H1 (cell line): Measurements from ENCODE around the gene INIP. TPM values are rescaled to one million over a fixed set of nuclear protein-coding genes. Genes with fewer than 3 reads are reported as not detected.

ENCODE experiments used
- CTCF ChIA-PET: fragments of 300-600 bp; sonication (Branson Sonifier 250); formaldehyde crosslinking; loops from one replicate; lab custom pipeline; 2021; ENCODE audit not compliant: partially characterized antibody; lab: Charles Lee
- POLR2A ChIA-PET: fragments of 300-600 bp; sonication (Branson Sonifier 250); formaldehyde crosslinking; loops from one replicate; lab custom pipeline; 2021; ENCODE audit warnings: inconsistent platforms; ENCODE audit not compliant: partially characterized antibody; lab: Charles Lee
- DNase-seq, 2 experiments: peaks; one replicate each; pipeline versions ENCODE4 v3.0.0 to v3.0.0-alpha.2; 2010 to 2022; ENCODE audit warnings: low spot score in 2 of 2, low read depth in 1 of 2, mixed read lengths in 1 of 2
- FAIRE-seq: peaks from 2 replicates; lab custom pipeline; 2011; peaks lifted over from hg19 to GRCh38; lab: Jason Lieb, UNC
- H2AFZ ChIP-seq: 2 replicates; pipeline ENCODE4 v1.8.1; 2012; ENCODE audit warnings: low read length, inconsistent platforms
- H2AK5ac ChIP-seq: 2 replicates; pipeline ENCODE4 v1.6.1; 2013; ENCODE audit warnings: low read depth, low read length
- H2BK120ac ChIP-seq: replicated peaks from 2 replicates; pipeline ENCODE3; 2013; ENCODE audit warnings: low read depth, low read length, inconsistent platforms
- H2BK12ac ChIP-seq: 2 replicates; pipeline ENCODE4 v1.6.1; 2013; ENCODE audit warnings: low read depth, low read length
- H2BK15ac ChIP-seq: 2 replicates; pipeline ENCODE4 v1.6.1; 2013; ENCODE audit warnings: low read length
- H2BK20ac ChIP-seq: 2 replicates; pipeline ENCODE4 v1.6.1; 2013; ENCODE audit warnings: low read length
- H2BK5ac ChIP-seq: 2 replicates; pipeline ENCODE4 v1.6.1; 2013; ENCODE audit warnings: low read depth, low read length
- H3K14ac ChIP-seq: 2 replicates; pipeline ENCODE4 v1.6.1; 2013; ENCODE audit warnings: inconsistent platforms; ENCODE audit not compliant: insufficient read length
- H3K18ac ChIP-seq: 2 replicates; pipeline ENCODE4 v1.6.1; 2013; ENCODE audit warnings: low read length; ENCODE audit errors: extremely low read depth
- H3K23ac ChIP-seq: 2 replicates; pipeline ENCODE4 v1.6.1; 2013; ENCODE audit warnings: inconsistent platforms; ENCODE audit not compliant: insufficient read length
- H3K23me2 ChIP-seq: 2 replicates; pipeline ENCODE4 v1.6.1; 2013; ENCODE audit warnings: low read depth, low read length
- H3K27ac ChIP-seq: 2 replicates; pipeline ENCODE4 v1.6.1; 2011; ENCODE audit warnings: low read depth, low read length, inconsistent platforms
- H3K27me3 ChIP-seq, 4 experiments: replicated peaks in 1 of 4; 1 replicate in 1 of 4; 2 replicates in 3 of 4; pipeline versions ENCODE4 v1.6.1 to v1.8.1; 2011 to 2013; ENCODE audit warnings: low read length in 3 of 4, mild to moderate bottlenecking in 3 of 4, inconsistent platforms in 2 of 4, mixed read lengths in 2 of 4, moderate library complexity in 1 of 4; ENCODE audit not compliant: control insufficient read depth in 3 of 4, insufficient read depth in 3 of 4; ENCODE audit errors: extremely low read depth in 1 of 4
- H3K36me3 ChIP-seq, 4 experiments: 2 replicates each; pipeline versions ENCODE4 v1.6.1 to v1.8.1; 2011 to 2013; ENCODE audit warnings: mild to moderate bottlenecking in 4 of 4, low read length in 3 of 4, moderate library complexity in 2 of 4, control low read depth in 1 of 4, inconsistent platforms in 1 of 4; ENCODE audit not compliant: insufficient read depth in 4 of 4, control insufficient read depth in 2 of 4
- H3K4ac ChIP-seq: replicated peaks from 2 replicates; pipeline ENCODE3; 2013; ENCODE audit warnings: low read length, low read depth, mixed read lengths, inconsistent platforms; ENCODE audit not compliant: insufficient read length
- H3K4me1 ChIP-seq, 4 experiments: replicated peaks in 1 of 4; 1 replicate in 1 of 4; 2 replicates in 3 of 4; pipeline versions ENCODE4 v1.6.1 to v1.8.1; 2011 to 2013; ENCODE audit warnings: low read length in 3 of 4, inconsistent platforms in 2 of 4, mixed read lengths in 1 of 4; ENCODE audit not compliant: insufficient read depth in 4 of 4, control insufficient read depth in 3 of 4
- H3K4me2 ChIP-seq, 2 experiments: 2 replicates each; pipeline versions ENCODE4 v1.6.1 to v1.8.1; 2011 to 2013; ENCODE audit warnings: low read depth in 2 of 2, low read length in 2 of 2, control low read depth in 1 of 2, inconsistent platforms in 1 of 2, mild to moderate bottlenecking in 1 of 2; ENCODE audit not compliant: insufficient read depth in 1 of 2
- H3K4me3 ChIP-seq, 4 experiments: fragments of 200-600, 300-600 bp in 1 of 4; sonication (generic), shearing (Covaris generic), sonication (Bioruptor Twin) in 1 of 4; 2 replicates each; pipeline versions ENCODE4 v1.5.1 to v1.8.1; 2011 to 2016; ENCODE audit warnings: low read length in 4 of 4, low read depth in 3 of 4, control low read depth in 2 of 4, inconsistent platforms in 2 of 4, mild to moderate bottlenecking in 2 of 4, mixed read lengths in 1 of 4, moderate library complexity in 1 of 4; ENCODE audit not compliant: insufficient read depth in 2 of 4; ENCODE audit errors: extremely low read depth in 1 of 4
- H3K56ac ChIP-seq: replicated peaks from 2 replicates; pipeline ENCODE3; 2013; ENCODE audit warnings: low read depth, mild to moderate bottlenecking, mixed read lengths, low read length, inconsistent platforms; ENCODE audit not compliant: insufficient read length
- H3K79me1 ChIP-seq: 2 replicates; pipeline ENCODE4 v1.6.1; 2013; ENCODE audit warnings: low read depth, low read length, control low read depth
- H3K79me2 ChIP-seq, 2 experiments: 2 replicates each; pipeline versions ENCODE4 v1.6.1 to v1.8.1; 2012 to 2013; ENCODE audit warnings: low read length in 2 of 2, mild to moderate bottlenecking in 2 of 2, inconsistent platforms in 1 of 2; ENCODE audit not compliant: insufficient read depth in 2 of 2, control insufficient read depth in 1 of 2
- H3K9ac ChIP-seq, 4 experiments: replicated peaks in 1 of 4; 1 replicate in 1 of 4; 2 replicates in 3 of 4; pipeline versions ENCODE4 v1.6.1 to v1.8.1; 2011 to 2013; ENCODE audit warnings: low read depth in 3 of 4, low read length in 3 of 4, control low read depth in 2 of 4, mild to moderate bottlenecking in 2 of 4, moderate library complexity in 2 of 4, inconsistent platforms in 1 of 4; ENCODE audit errors: extremely low read depth in 1 of 4
- H3K9me3 ChIP-seq, 2 experiments: 2 replicates each; pipeline versions ENCODE4 v1.6.1 to v1.8.1; 2012 to 2013; ENCODE audit warnings: mild to moderate bottlenecking in 2 of 2, moderate library complexity in 2 of 2, control low read depth in 1 of 2, inconsistent platforms in 1 of 2, low read depth in 1 of 2, low read length in 1 of 2, mixed read lengths in 1 of 2; ENCODE audit not compliant: insufficient read depth in 2 of 2
- H4K20me1 ChIP-seq, 2 experiments: replicated peaks in 1 of 2; 2 replicates each; pipeline versions ENCODE3 to v1.8.1; 2011 to 2013; ENCODE audit warnings: inconsistent platforms in 2 of 2, low read length in 2 of 2, mild to moderate bottlenecking in 1 of 2; ENCODE audit not compliant: insufficient read depth in 2 of 2, control insufficient read depth in 1 of 2
- H4K5ac ChIP-seq: 2 replicates; pipeline ENCODE4 v1.6.1; 2013; ENCODE audit warnings: low read length, low read depth, mixed read lengths, inconsistent platforms; ENCODE audit not compliant: insufficient read length
- H4K8ac ChIP-seq: 2 replicates; pipeline ENCODE4 v1.8.0; 2013; ENCODE audit warnings: mild to moderate bottlenecking, moderate library complexity, low read length, inconsistent platforms; ENCODE audit not compliant: insufficient read depth; ENCODE audit errors: extremely low read depth
- H4K91ac ChIP-seq: replicated peaks from 2 replicates; pipeline ENCODE3; 2013; ENCODE audit warnings: low read length, mixed read lengths, inconsistent platforms; ENCODE audit not compliant: insufficient read length
- ATF3 ChIP-seq: IDR thresholded peaks from 2 replicates; pipeline ENCODE4 v1.6.1; 2011; ENCODE audit warnings: low read depth, mild to moderate bottlenecking, low read length; ENCODE audit not compliant: insufficient read depth
- BACH1 ChIP-seq: IDR thresholded peaks from 2 replicates; pipeline ENCODE4 v1.6.1; 2012; ENCODE audit warnings: low read length, improper control_type of control experiment
- CEBPB ChIP-seq: IDR thresholded peaks from 2 replicates; pipeline ENCODE4 v1.6.1; 2012; ENCODE audit warnings: low read depth, low read length
- CREB1 ChIP-seq: IDR thresholded peaks from 2 replicates; pipeline ENCODE4 v1.6.1; 2012; ENCODE audit warnings: inconsistent platforms
- CTBP2 ChIP-seq: IDR thresholded peaks from 2 replicates; pipeline ENCODE4 v1.7.0; 2011; ENCODE audit warnings: borderline replicate concordance, mild to moderate bottlenecking, moderate library complexity, mixed read lengths, low read length; ENCODE audit not compliant: insufficient read depth, insufficient read length
- EZH2 ChIP-seq: fragments of 200-600 bp; sonication (generic); IDR thresholded peaks from 2 replicates; pipeline ENCODE4 v1.7.1; 2012; ENCODE audit warnings: low read depth, mild to moderate bottlenecking, moderate library complexity, low read length, inconsistent platforms; ENCODE audit not compliant: severe bottlenecking
- GABPA ChIP-seq: IDR thresholded peaks from 2 replicates; pipeline ENCODE4 v1.6.1; 2011; ENCODE audit warnings: mild to moderate bottlenecking, low read length, moderate library complexity, borderline replicate concordance; ENCODE audit not compliant: insufficient read depth
- JUN ChIP-seq: IDR thresholded peaks from 2 replicates; pipeline ENCODE4 v1.6.1; 2011; ENCODE audit warnings: low read depth, mild to moderate bottlenecking, improper control_type of control experiment, low read length
- KDM1A ChIP-seq: fragments of 200-600, 300-600 bp; sonication (generic); IDR thresholded peaks from 2 replicates; pipeline ENCODE4 v1.7.1; 2016; ENCODE audit warnings: mild to moderate bottlenecking, low read length, borderline replicate concordance
- MAX ChIP-seq: IDR thresholded peaks from 2 replicates; pipeline ENCODE4 v1.6.1; 2012; ENCODE audit warnings: inconsistent platforms
- PHF8 ChIP-seq: fragments of 200-600 bp; sonication (generic); conservative IDR thresholded peaks from 2 replicates; pipeline ENCODE4 v1.7.1; 2012; ENCODE audit warnings: low read depth, mild to moderate bottlenecking, inconsistent platforms, low read length, moderate library complexity
- POU5F1 ChIP-seq: IDR thresholded peaks from 2 replicates; pipeline ENCODE4 v1.6.1; 2011; ENCODE audit warnings: low read depth, mild to moderate bottlenecking, low read length, moderate library complexity
- RFX5 ChIP-seq: IDR thresholded peaks from 2 replicates; pipeline ENCODE4 v1.6.1; 2011; ENCODE audit warnings: low read depth, low read length, improper control_type of control experiment, borderline replicate concordance
- SIX5 ChIP-seq: IDR thresholded peaks from 2 replicates; pipeline ENCODE4 v1.6.1; 2011; ENCODE audit warnings: mild to moderate bottlenecking, low read depth, low read length
- WGBS, 2 experiments: shearing (Covaris generic) in 1 of 2; methylation state at CpG; one replicate each; pipeline versions ENCODE4 v1.1.6 to v1.1.7; 2013 to 2015; ENCODE audit warnings: low lambda C conversion rate in 2 of 2, mixed read lengths in 2 of 2, inconsistent platforms in 1 of 2, low coverage in 1 of 2, missing lambda C conversion rate in 1 of 2; ENCODE audit not compliant: insufficient replicate concordance in 2 of 2, insufficient coverage in 1 of 2, insufficient read length in 1 of 2; ENCODE audit errors: extremely low coverage in 1 of 2, missing lambda C conversion rate in 1 of 2; 5-methylcytosine and 5-hydroxymethylcytosine counted together
- polyA plus RNA-seq, 7 experiments: library from polyadenylated mRNA; depleted of rRNA in 3 of 7; stranded (reverse) in 5 of 7; unstranded in 2 of 7; fragments of >200 nt in 5 of 7; fragments of 200-250 nt in 2 of 7; gene quantifications; 1 replicate in 5 of 7; 2 replicates in 1 of 7; 4 replicates in 1 of 7; pipeline versions ENCODE4 v1.2.1 to v1.2.3, GENCODE V29; 2011 to 2013; ENCODE audit warnings: missing spikeins in 2 of 7, mixed read lengths in 2 of 7
- total RNA-seq: library from RNA; stranded (reverse); fragmentation: NEBNext Ultra II Directional; extraction: Animal tissue kit (Norgen Biotek cat#: 25700); gene quantifications from 2 replicates; pipeline ENCODE4 v1.2.1, GENCODE V29; 2021

INIP gene
- total and polyA plus RNA-seq, 2 of the 8 experiments (the other 6 are each of a cell fraction or from before 2014, with no cell fraction given) = 10.7 to 18.3 TPM

- Histone ChIP-seq H4K91ac (no peak overlapping the region), H2BK5ac (no peak overlapping the region), H3K27ac (no peak overlapping the region), H4K20me1 (no peaks in the 10 kb centered on the region), H2BK120ac (no peak overlapping the region), H4K5ac (no peak overlapping the region), H3K9ac (no peak overlapping the region), H3K79me2 (no peaks in the 10 kb centered on the region), H2BK12ac (no peak overlapping the region), H3K4me1 (no peaks in the 10 kb centered on the region), H3K79me1 (no peaks in the 10 kb centered on the region), H3K4me2 (no peak overlapping the region), H3K23ac (no peak overlapping the region), H4K8ac (no peak overlapping the region), H3K4ac (no peak overlapping the region), H3K4me3 (no peak overlapping the region), H3K36me3 (no peaks in the 10 kb centered on the region), H2AFZ (no peak overlapping the region), H2BK20ac (no peak overlapping the region), H3K27me3 (no peaks in the 10 kb centered on the region), H3K14ac (no peak overlapping the region), H3K23me2 (no peaks in the 10 kb centered on the region), H2BK15ac (no peak overlapping the region), H3K9me3 (no peaks in the 10 kb centered on the region), H3K18ac (no peak overlapping the region), H3K56ac (no peak overlapping the region), H2AK5ac (no peak overlapping the region)
- TF ChIP-seq CREB1 = no peak
- no peak for TF ChIP-seq BACH1
- no peak for TF ChIP-seq EZH2
- TF ChIP-seq CTBP2 = no peak
- no peak for TF ChIP-seq JUN
- no peak for TF ChIP-seq SIX5
- no peak for TF ChIP-seq ATF3
- TF ChIP-seq PHF8 = no peak
- TF ChIP-seq RFX5 = no peak
- TF ChIP-seq CEBPB = no peak
- no peak for TF ChIP-seq MAX
- TF ChIP-seq KDM1A = no peak
- no peak for TF ChIP-seq GABPA
- no peak for TF ChIP-seq POU5F1
- FAIRE-seq (no peak), DNase-seq (no peak)
- CTCF ChIA-PET = no interaction called here
- POLR2A ChIA-PET = interaction anchor here (0.5 kb wide), 1 partner anchor 15 kb away, joined by 4 read pairs; no protein-coding TSS in a partner anchor
- WGBS, 2 experiments = 90% methylated on average over 2 of the region's 2 CpGs; no CpG with 5 or more reads in 1 of the 2 experiments
These were observed 48.6 kb downstream of the INIP start for GRCh38 chr9:112669326-112669725.
